GM19372 (cell line): ENCODE measurements around the gene CDH4.

ENCODE experiments used
- ATAC-seq: cut with Tn5 transposase; IDR thresholded peaks from one replicate; pipeline ENCODE4 v1.9.1; 2021; ENCODE audit warnings: mild to moderate bottlenecking, low read depth, moderate library complexity; ENCODE audit not compliant: unreplicated experiment

The CDH4 gene

GRCh38 chr20:61429458-61430227 is 177.6 kb downstream of the CDH4 start:
- ATAC-seq: no peak

- ATAC-seq: no peak
Observed at GRCh38 chr20:61430228-61430624, 178.2 kb downstream of the CDH4 start.

DNA sequence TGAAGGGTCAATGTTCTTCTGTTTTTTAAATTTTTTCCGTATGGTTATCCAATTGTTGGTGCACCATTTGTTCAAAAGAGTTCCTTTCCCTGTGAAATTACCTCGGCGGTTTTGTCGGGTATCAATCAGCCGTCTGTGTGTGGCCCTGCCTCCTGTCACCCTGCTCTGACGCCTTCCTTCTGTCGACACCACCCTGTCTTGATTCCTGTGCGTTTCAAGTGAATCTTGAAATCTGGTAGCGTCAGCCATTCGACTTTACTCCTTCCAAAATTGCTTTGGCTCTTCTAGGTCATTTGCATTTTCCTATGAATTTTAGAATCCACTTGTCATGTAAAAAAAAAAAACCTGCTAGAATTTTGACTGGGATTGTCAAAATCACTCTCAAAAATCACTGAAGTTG is 181.1 kb downstream of the CDH4 start:
- no peak for ATAC-seq

DNA sequence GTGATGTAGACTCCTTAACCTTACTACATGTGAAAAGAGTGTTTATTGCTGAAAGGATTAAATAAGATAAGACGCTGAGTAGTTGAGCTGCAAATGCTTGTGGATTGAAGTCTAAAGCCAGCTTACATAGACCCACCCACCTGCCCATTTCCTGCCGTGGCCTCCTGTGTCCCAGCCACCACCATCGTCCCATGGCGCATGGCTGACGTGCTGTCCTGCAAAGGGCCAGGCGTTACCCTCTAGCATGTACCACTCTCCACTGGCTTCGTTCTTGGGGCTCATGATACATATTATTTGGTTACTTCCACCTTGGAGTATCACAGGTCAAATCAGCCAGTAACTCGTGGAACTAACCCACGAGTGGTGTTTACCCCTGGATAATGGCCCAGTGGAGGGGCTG is 181.8 kb downstream of the CDH4 start:
- no peak for ATAC-seq

- ATAC-seq: no peak
Observed at GRCh38 chr20:61434341-61434781, 182.3 kb downstream of the CDH4 start.

DNA sequence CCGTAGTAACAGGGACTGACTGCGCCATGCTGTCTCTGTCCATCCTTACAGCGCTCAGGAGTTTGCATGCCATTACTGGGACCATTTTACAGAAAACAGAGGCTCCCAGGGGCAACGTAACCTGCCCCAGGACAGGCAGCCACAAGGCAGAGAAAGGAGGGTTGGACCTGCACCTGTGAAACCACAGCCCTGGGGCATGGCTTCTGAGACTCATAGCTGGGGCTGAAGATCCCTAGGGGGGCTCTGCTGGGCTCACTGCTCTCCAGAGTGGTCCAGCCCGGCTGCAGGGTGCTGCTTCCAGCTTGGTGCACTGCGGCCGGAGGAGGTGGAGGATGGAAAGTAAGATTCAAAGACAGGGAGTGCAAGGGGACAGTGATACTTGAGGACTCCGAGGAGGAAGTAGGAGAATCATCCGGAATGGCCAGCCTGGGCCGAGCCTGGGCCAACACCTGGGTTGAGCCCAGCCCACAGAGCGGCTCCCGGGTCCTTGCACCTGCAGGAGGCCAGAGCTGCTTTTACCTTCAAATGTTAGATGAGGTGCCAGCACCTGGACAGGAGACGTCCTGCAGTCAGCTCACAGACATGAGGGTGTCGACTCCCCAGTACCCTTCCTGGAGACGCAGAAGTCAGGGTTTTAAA is 183.2 kb downstream of the CDH4 start:
- no peak for ATAC-seq

DNA sequence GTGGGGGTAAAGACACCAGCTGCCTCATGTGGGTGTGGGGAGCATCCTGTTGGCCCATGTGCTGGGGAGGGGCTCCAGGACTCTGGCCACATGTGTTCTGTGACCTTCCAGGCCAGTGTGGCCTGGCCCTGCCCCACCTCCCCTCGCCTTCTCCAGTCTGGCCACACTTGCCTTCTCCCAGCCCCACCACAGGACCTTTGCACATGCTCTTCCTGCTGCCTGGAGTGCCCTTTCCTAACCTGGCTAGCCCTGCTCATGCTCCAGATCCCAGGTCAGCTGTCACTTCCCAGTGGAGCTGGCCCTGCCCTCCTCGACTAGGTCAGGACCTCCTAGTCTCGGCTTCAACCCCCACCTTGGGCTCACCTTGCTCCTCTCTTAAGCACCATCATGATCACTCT is 183.8 kb downstream of the CDH4 start:
- ATAC-seq: no peak

DNA sequence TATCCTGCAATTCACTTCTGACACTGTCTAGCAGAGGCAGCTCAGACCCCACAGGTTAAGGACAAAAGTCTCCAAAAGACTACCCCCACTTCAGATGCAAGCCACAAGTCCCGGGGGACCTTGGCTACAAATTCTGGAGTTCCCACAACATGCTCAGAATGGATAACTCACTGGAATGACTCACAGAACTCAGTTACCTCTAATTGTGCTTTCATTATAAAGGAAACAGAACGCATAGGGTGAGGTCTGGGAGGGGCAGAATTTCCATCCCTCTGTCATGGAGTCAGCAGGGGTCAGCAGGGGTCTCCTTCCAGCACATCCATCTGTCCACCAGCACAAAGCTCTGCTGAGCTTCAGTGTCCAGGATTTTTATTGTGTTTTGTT is 184.2 kb downstream of the CDH4 start:
- ATAC-seq: no peak

- no peak for ATAC-seq
Observed at GRCh38 chr20:61436667-61437279, 184.7 kb downstream of the CDH4 start.

DNA sequence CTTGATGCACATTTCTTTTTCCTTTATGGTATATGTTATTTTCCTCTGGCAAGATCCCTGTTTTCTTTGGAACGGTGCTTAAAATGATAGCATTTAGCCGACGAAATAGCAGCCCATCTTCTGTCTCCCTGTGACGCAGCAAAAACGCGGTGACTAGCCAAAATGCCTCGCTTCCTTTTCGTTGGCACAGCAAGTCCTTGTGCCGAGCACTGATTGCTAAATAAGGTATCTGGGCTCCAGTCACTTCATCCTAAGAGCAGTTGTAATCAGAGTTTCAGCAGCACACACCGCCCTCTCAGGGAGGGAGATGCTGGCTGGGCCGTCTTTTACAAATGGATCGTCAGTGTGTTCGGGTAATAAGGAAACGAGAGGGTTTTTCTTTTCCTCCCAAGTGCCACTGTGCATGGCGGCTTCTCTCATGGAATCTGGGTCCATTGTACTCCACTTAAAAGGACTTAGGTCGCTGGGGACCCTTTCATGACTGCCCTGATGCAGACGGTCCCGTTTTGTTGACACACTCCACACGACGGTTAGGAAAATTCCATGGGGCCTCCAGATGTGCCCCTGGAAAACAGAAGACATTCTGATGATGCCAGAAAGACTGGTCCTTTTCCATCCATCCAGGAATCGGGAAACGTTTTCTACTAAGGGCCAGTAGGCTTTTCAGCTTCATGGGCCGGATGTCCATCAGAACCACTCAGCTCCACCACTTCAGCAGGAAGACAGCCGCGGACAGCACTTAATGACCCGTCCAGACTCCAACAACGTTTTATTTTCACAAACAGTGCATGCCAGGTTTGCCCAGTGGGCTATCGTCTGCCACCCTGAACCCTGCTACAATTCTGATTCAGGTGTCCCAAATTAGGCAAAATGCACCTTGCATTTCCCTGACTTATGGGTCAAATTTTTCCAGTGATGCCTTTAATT is 185.5 kb downstream of the CDH4 start:
- ATAC-seq: no peak

DNA sequence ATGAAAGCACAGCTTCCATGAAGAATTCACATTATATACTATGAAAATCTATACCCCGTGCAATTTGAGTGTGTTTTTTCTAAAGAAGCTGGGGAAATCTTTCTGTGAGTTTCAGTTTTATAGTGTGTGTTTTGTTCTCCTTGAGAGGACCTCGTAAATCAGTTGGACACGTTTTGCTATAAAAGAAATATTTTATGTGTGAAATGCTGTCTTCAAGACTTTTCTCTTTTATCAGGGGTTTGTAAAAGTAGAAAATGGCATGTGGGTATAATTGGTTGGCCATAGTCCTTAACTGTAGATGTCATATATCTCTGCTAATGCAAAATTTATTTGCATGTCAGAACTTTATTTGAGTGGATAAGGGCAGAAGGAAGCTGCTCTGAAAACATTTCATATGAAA is 186.2 kb downstream of the CDH4 start:
- no peak for ATAC-seq

DNA sequence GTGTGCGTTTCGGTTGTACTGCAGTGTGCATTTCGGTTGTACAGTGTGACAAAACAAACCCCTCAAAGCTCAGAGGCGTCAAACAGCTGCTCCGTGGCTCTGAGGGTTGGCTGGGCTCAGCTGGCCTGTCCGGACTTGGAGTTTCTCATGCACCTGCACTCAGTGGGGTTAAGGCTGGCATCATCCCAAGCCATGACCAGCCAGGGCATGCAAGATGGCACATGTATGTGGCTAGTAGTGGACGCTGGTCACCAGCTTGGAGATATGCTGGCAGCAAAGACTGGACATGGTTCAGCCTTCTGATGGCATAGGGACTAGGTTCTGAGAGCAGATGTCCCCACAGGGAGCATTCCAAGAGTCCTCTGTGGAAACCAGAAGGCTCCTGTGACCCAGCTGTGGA is 187.2 kb downstream of the CDH4 start:
- no peak for ATAC-seq

DNA sequence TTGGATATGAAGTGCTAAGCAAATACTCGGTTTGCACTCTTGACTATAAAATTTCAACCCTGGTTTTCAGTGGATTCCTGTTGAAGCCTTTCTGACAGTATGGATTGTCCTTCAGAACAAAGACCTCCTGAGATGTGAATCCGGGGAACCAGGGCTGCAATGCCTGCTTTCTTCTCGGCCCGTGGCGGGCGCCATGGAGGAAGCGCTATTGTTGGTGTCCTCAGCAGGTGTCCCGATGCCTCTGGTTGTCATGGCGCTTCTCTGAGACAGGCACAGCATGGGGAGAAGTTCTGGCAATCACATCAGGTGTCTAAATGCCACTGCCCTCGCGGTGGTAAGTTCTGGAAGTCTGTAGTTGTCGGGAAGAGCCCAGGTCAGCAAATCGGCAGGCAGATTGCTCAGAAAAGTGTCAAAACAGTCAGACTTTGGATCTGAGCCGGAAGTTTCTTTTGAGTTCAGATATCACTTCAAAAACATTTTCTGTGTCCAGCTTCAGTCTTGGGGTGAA is 188.5 kb downstream of the CDH4 start:
- ATAC-seq: no peak

GRCh38 chr20:61441537-61441936 is 189.5 kb downstream of the CDH4 start:
- no peak for ATAC-seq

- ATAC-seq: no peak
Observed at GRCh38 chr20:61442075-61442670, 190.1 kb downstream of the CDH4 start.

DNA sequence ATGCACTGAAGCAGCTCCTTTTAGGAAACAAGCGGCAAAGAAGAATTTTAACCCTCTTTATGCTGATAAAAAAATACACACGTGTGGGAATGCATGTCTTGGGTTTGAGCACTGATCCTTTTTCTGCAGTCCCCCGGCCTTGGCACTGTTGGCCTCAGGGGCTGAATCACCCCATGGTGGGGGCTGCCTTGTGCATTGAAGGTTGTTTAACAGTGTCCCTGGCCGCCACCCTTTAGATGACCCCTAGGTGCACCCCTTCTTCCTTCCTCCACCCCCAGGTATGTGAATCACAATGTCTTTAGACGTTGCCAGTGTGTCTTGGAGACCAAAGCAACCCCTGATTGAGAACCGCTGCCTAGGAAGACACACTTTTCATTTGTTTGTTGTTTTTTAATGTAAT is 190.7 kb downstream of the CDH4 start:
- ATAC-seq: no peak

DNA sequence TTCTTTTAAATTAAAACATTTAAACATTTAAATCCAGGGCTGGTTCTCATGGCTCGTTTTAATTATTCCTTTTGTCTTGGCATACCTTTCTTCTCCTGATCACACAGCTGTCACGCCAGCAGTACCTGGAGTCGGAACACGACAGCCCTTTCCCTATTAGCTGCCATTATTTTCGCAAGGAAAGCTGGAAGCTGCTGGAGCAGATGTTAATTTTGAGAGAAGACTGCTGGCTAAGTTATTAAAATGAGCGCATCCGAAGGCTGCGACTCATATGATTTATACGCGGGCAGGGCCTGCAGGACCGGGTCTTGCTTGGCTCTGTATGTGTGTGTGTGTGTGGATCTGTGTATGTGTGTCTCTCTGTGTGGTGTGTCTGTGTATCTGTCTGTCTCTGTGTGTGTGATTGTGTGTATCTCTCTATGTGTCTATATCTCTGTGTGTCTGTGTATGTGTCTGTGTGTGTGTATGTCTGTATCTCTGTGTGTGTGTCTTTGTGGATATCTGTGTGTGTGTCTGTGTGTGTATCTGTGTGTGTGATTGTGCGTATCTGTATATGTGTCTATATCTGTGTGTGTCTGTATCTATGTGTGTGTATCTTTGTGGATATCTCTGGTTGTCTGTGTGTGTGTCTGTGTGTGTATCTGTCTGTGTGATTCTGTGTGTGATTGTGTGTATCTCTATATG is 191.5 kb downstream of the CDH4 start:
- ATAC-seq: no peak

DNA sequence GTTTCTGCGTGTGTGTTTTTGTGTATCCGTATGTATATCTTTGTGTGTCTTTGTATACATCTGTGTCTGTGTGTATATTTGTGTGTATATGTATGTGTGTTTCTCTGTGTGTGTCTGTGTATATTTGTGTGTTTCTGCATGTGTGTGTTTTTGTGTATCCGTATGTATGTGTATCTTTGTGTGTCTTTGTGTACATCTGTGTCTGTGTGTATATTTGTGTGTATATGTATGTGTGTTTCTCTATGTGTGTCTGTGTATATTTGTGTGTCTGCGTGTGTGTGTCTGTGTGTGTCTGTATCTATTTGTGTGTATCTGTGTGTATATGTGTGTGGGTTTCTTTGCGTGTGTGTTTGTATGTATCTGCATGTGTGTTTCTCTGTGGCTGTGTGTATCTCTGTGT is 192.6 kb downstream of the CDH4 start:
- ATAC-seq: no peak

GRCh38 chr20:61445138-61445537 is 193.1 kb downstream of the CDH4 start:
- ATAC-seq: no peak

GRCh38 chr20:61445741-61446140 is 193.7 kb downstream of the CDH4 start:
- no peak for ATAC-seq
